NT2/D1 (cell line): Measurements from ENCODE around the gene MVD.

ENCODE experiments used
- SUZ12 ChIP-seq: IDR thresholded peaks from 2 replicates; pipeline ENCODE4 v1.6.1; 2011; ENCODE audit not compliant: insufficient read length, insufficient read depth; ENCODE audit errors: extremely low read depth
- YY1 ChIP-seq: IDR thresholded peaks from 2 replicates; pipeline ENCODE4 v1.6.1; 2011; ENCODE audit not compliant: insufficient read length, insufficient read depth

DNA sequence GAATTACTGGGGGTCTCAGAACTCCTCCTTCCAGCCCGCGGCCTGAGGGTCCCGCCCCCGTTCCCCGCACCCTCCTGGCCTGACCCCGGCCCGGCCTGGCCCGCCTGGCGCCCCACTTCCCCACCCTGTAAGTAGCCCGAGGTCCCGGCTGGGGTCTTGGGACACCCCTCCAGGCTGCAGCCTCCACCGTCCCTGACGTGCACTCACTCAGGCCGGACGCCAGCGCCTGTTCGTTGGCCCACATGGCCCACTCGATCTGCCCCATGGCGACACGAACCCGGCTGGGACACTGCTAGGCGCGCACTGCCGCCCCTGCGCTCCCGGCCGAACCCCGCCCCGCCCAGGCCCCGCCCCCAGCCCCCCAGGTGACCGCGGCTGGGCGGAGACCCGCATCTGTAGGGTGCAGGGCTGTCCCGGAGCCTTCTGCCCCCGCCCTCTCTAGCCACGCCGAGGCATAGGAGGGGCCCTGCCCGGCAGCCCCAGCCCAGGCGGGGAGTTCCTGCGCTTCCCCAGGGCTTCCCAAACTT is 12.1 kb downstream of the MVD start, which contains the start of gene CYBA:
- TF ChIP-seq YY1 (no peak), SUZ12 (no peak)
